Measurements from ENCODE around the gene DBN1. TPM values are rescaled to one million over a fixed set of nuclear protein-coding genes. Genes with fewer than 3 reads are reported as not detected.

The DBN1 gene
- total RNA-seq, 4 donors from 2014 or later: 14.2 to 77.6 (median 23.1) TPM

- Histone ChIP-seq H3K27ac (no peak overlapping the region), H3K4me1 (peaks cover 0 to 1% (median 0%) of the 10 kb centered on the region in 4 donors), H3K27me3 (no peaks in the 10 kb centered on the region), H3K4me3 (no peak overlapping the region), H3K36me3 (peaks cover 0 to 16% (median 0%) of the 10 kb centered on the region in 3 donors), H3K9me3 (no peaks in the 10 kb centered on the region)
- no peak for DNase-seq
- TF ChIP-seq POLR2A (IDR thresholded peaks at IDR 0.05): no peak
- no peak for TF ChIP-seq CTCF (IDR thresholded peaks at IDR 0.05)
These were observed 11.3 kb downstream of the DBN1 start for GRCh38 chr5:177462021-177462670.

- Histone ChIP-seq H3K27me3 (no peaks in the 10 kb centered on the region), H3K36me3 (no peaks in the 10 kb centered on the region), H3K9me3 (no peaks in the 10 kb centered on the region), H3K4me3 (no peak overlapping the region), H3K27ac (no peak overlapping the region), H3K4me1 (peaks cover 2 to 12% (median 3%) of the 10 kb centered on the region in 4 donors)
- TF ChIP-seq POLR2A (IDR thresholded peaks at IDR 0.05) (no peak), CTCF (IDR thresholded peaks at IDR 0.05) (no peak)
- no peak for DNase-seq
These were observed 13.4 kb downstream of the DBN1 start for GRCh38 chr5:177459819-177460628.

GRCh38 chr5:177459357-177459756 lies 14.1 kb downstream of the DBN1 start:
- Histone ChIP-seq H3K36me3 (no peaks in the 10 kb centered on the region), H3K4me3 (no peak overlapping the region), H3K27me3 (no peaks in the 10 kb centered on the region), H3K27ac (no peak overlapping the region), H3K9me3 (no peaks in the 10 kb centered on the region), H3K4me1 (peaks cover 3 to 14% (median 4%) of the 10 kb centered on the region in 4 donors)
- no peak for DNase-seq
- TF ChIP-seq POLR2A (IDR thresholded peaks at IDR 0.05) (no peak), CTCF (IDR thresholded peaks at IDR 0.05) (no peak)

- Histone ChIP-seq H3K4me3 (no peak overlapping the region), H3K4me1 (peaks cover 3 to 18% (median 8%) of the 10 kb centered on the region in 4 donors), H3K36me3 (no peaks in the 10 kb centered on the region), H3K27me3 (no peaks in the 10 kb centered on the region), H3K27ac (no peak overlapping the region), H3K9me3 (no peaks in the 10 kb centered on the region)
- TF ChIP-seq CTCF (IDR thresholded peaks at IDR 0.05) (no peak), POLR2A (IDR thresholded peaks at IDR 0.05) (no peak)
- DNase-seq: no peak
These were observed 14.5 kb downstream of the DBN1 start for GRCh38 chr5:177458912-177459350.

GRCh38 chr5:177457852-177458681 lies 15.4 kb downstream of the DBN1 start:
- no peaks in the 10 kb centered on the region for H3K27me3 ChIP-seq
- no peak for TF ChIP-seq CTCF (IDR thresholded peaks at IDR 0.05)
- no peak for TF ChIP-seq POLR2A (IDR thresholded peaks at IDR 0.05)
- no peak for DNase-seq
- H3K27ac ChIP-seq: no peak overlapping the region
- no peaks in the 10 kb centered on the region for H3K36me3 ChIP-seq
- H3K9me3 ChIP-seq: no peaks in the 10 kb centered on the region
- no peak overlapping the region for H3K4me3 ChIP-seq
- H3K4me1 ChIP-seq: peaks cover 3 to 24% (median 10%) of the 10 kb centered on the region in 4 donors
